Spinal cord (tissue), 10 donors: Measurements from ENCODE around the gene CZIB. TPM values are rescaled to one million over a fixed set of nuclear protein-coding genes. Genes with fewer than 3 reads are reported as not detected.

Experiments
- DNase-seq, 6 donors: peaks; one replicate each; pipeline versions ENCODE4 v3.0.0 to v3.0.0-alpha.2; 2013 to 2015; ENCODE audit warnings: low spot score in 6 of 6, low read depth in 4 of 6
- H3K27ac ChIP-seq: one replicate; pipeline ENCODE4 v1.5.1; 2013; ENCODE audit warnings: low read depth, low read length, control low read depth
- H3K27me3 ChIP-seq: one replicate; pipeline ENCODE4 v1.6.1; 2013; ENCODE audit warnings: low read length; ENCODE audit not compliant: control insufficient read depth, insufficient read depth
- H3K36me3 ChIP-seq: one replicate; pipeline ENCODE4 v1.6.1; 2013; ENCODE audit warnings: low read length; ENCODE audit not compliant: control insufficient read depth, insufficient read depth
- H3K4me1 ChIP-seq: one replicate; pipeline ENCODE4 v1.6.1; 2013; ENCODE audit warnings: low read length; ENCODE audit not compliant: control insufficient read depth, insufficient read depth
- H3K4me3 ChIP-seq: one replicate; pipeline ENCODE4 v1.5.1; 2013; ENCODE audit warnings: low read depth, low read length, control low read depth
- H3K9me3 ChIP-seq: one replicate; pipeline ENCODE4 v1.6.1; 2013; ENCODE audit warnings: low read length; ENCODE audit not compliant: control insufficient read depth, insufficient read depth
- WGBS: methylation state at CpG from one replicate; pipeline ENCODE4 v1.1.5; 2013; ENCODE audit warnings: missing lambda C conversion rate; ENCODE audit not compliant: insufficient coverage; 5-methylcytosine and 5-hydroxymethylcytosine counted together
- polyA plus RNA-seq, 2 donors: library from polyadenylated mRNA; unstranded; fragments of 120-200 nt; gene quantifications; one replicate each; pipeline ENCODE4 v1.2.1, GENCODE V29; 2013; ENCODE audit not compliant: insufficient read length in 2 of 2
- total RNA-seq, 2 donors: library from RNA; depleted of rRNA in 1 of 2; stranded (reverse); fragments of 120-200 nt in 1 of 2; fragments of >200 nt in 1 of 2; gene quantifications; one replicate each; pipeline versions ENCODE4 v1.2.3 to v1.2.4, GENCODE V29; 2013 to 2014
- donor health status: healthy.

CZIB gene
- total and polyA plus RNA-seq, 4 donors, result 44.7 to 95.3 (median 82.5) TPM

DNA sequence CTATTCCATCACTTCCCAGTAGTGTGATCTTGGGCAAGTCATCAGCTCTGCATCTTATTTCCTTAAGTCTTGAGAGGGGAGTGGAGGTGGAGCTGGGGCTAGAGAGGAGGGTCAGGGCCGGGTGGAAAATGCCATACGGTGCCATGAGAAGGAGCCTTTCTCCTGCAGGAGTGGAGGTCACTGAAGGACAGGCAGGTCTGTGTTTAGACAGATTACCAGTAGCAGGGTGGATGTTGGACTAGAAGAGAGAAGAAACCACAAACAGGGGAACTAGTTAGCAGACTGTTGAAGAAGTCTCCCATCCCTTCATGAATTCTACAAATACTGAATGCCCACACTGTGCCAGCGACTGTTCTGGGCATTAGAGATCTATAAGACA lies 37.7 kb downstream of the CZIB start:
- Histone ChIP-seq H3K9me3 (no peaks in the 10 kb centered on the region), H3K4me3 (no peak overlapping the region), H3K27ac (no peak overlapping the region), H3K27me3 (no peaks in the 10 kb centered on the region), H3K36me3 (no peaks in the 10 kb centered on the region), H3K4me1 (no peaks in the 10 kb centered on the region)
- no peak for DNase-seq
- WGBS, result 85% methylated on average over 2 of the region's 3 CpGs

DNA sequence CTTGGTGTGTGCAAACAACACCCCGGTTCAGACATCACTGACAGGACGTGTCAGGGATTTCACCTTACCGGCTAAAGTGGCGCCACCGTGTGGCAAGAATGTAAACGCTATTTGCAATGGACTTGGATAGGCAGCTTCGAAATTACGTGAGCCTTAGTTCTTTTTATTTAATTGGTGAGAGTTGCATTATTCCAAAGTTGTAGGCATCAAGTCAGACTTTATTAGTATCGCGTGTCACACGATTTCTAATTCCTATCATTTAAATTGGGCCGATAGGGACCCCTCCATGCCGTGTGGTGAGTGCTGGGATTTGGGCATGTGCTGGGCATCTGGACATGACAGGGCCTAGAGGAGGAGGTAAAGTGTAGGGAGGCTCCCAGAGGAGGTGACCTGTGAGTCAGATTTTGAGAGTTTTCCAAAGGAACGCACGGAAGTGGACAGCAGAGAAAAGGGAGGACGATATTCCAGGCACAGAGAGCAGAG lies 38.3 kb downstream of the CZIB start:
- peak in 5 of 6 donors; percentile 58 to 94 (median 77) for DNase-seq
- Histone ChIP-seq H3K4me3 (no peak overlapping the region), H3K9me3 (no peaks in the 10 kb centered on the region), H3K36me3 (no peaks in the 10 kb centered on the region), H3K27me3 (no peaks in the 10 kb centered on the region), H3K27ac (no peak overlapping the region), H3K4me1 (no peaks in the 10 kb centered on the region)
- WGBS, result 30% methylated on average over 10 of the region's 16 CpGs

DNA sequence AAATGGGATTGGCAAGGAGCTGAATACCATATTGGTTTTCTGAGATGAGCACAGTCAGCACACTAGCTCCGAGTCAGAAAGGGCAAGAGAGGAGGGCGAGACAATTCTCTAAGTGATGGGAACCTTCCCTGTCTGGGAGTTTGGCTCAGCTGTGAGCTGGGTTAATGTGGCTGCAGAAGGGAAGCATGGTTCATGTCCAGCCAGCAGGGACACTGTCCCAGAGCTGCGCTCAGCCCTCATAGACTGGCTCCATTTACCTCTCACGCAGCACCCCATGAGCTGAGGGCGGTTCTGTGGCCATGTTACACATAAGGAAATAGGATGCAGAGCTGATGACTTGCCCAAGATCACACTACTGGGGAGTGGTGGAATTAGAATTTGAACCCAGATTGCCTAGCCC lies 39.5 kb downstream of the CZIB start:
- H3K27me3 ChIP-seq, result no peaks in the 10 kb centered on the region
- H3K36me3 ChIP-seq, result no peaks in the 10 kb centered on the region
- no peak for DNase-seq
- no peak overlapping the region for H3K27ac ChIP-seq
- no peak overlapping the region for H3K4me3 ChIP-seq
- H3K4me1 ChIP-seq, result peaks cover 4% of the 10 kb centered on the region
- H3K9me3 ChIP-seq, result no peaks in the 10 kb centered on the region
- WGBS, result 76% methylated on average over 2 of the region's 5 CpGs

DNA sequence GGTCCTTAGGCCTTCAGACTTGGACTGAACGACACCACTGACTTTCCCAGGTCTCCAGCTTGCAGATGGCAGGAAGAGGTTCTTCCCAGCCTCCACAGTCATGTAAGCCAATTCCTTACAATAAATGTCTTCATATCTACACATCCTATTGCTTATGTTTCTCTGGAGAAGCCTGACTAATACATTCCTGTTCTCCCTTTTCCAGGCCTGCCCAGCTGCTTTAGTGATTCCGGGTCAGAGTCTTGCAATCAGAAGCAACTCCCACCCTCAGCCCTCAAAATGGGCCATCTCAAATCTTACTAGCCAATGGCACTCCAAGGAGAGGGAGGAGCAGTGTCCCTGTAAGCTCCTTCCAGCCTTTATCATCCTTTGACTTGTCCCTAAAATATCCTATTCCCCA lies 40.2 kb downstream of the CZIB start:
- H3K4me1 ChIP-seq, result peaks cover 4% of the 10 kb centered on the region
- WGBS, result 92% methylated on average over 2 of the region's 2 CpGs
- H3K4me3 ChIP-seq, result no peak overlapping the region
- no peak for DNase-seq
- no peaks in the 10 kb centered on the region for H3K9me3 ChIP-seq
- H3K36me3 ChIP-seq, result no peaks in the 10 kb centered on the region
- H3K27me3 ChIP-seq, result no peaks in the 10 kb centered on the region
- no peak overlapping the region for H3K27ac ChIP-seq

DNA sequence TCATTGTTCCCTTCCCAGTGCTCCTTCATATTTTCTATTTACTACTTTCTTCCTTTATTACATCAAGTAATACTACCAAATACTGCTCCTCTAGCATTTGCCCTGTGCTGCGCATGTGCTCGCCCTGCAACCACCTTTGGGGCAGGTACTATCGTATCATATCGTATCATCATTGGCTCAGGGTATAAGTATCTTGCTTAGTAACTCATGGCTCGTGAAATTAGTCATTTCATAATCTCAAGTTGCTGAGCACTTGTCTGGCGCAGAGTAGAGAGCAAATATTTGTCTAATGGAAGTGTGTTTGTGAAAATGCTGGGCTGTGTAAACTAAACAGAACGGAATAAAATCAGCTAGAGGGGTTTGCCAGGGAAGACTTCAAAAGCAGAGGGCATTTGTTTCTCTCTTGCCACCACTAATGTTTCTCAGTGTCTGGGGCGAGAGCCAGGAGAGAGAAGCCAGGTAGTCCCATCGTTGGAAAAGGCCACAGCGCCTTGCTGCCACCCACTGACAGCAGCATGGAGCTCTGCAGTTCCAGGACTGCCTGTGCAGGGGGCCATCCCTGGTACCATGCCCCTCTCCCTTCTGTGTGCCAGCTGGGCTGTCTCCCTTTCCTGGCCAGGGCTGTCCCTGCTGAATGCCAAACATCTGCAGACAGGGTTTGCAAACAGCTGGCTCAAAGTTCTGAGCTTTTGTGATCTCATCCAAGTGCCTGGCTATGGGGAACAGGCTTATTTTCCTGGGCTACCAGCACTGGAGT lies 43.8 kb downstream of the CZIB start:
- no peaks in the 10 kb centered on the region for H3K27me3 ChIP-seq
- peak in 4 of 6 donors; percentile 13 to 82 (median 42) for DNase-seq
- no peak overlapping the region for H3K4me3 ChIP-seq
- no peak overlapping the region for H3K27ac ChIP-seq
- peaks cover 8% of the 10 kb centered on the region for H3K4me1 ChIP-seq
- H3K36me3 ChIP-seq, result no peaks in the 10 kb centered on the region
- no peaks in the 10 kb centered on the region for H3K9me3 ChIP-seq
- WGBS, result 57% methylated on average over 6 of the region's 10 CpGs

DNA sequence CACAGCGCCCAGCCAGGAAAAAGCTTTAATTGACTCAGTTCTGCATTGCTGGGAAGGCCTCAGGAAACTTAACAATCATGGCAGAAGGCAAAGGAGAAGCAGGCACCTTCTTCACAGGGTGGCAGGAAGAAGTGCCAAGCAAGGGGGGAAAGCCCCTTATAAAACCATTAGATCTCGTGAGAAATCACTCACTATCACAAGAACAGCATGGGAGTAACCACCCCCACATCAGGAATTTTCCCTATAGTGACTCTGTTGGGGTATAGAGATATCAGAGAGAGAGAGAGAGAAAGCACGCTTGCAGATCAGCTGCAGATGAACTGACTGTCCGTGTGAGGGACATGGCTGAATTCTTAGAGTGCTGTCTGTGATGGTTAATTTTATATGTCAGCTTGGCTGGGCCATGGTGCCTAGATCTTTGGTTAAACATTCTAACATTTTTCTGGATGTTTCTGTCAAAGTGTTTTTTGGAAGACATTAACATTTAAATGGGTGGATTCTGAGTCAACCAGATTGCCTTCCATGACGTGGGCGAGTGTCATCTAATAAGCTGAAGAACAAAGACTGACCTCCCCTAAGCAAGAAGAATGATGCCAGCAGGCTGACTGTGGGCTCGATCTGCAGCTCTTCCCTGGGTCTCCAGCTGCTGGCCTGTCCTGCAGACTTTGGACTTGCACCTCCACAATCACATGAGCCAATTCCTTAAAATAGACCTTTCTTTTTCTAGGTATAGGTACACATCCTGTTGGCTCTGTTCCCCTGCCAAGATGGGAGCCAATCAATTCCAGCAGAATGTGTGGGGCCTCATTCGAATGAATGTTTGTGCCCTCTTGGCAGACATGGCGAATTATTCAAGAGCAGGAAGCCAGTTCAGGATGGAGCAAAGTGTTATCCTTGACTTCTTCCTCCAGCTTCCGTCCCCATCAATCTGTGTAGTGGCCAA lies 45.2 kb downstream of the CZIB start:
- H3K36me3 ChIP-seq, result no peaks in the 10 kb centered on the region
- H3K27me3 ChIP-seq, result no peaks in the 10 kb centered on the region
- H3K4me1 ChIP-seq, result peaks cover 8% of the 10 kb centered on the region
- H3K4me3 ChIP-seq, result no peak overlapping the region
- H3K9me3 ChIP-seq, result no peaks in the 10 kb centered on the region
- WGBS, result 79% methylated on average over 9 of the region's 10 CpGs
- no peak for DNase-seq
- H3K27ac ChIP-seq, result no peak overlapping the region

DNA sequence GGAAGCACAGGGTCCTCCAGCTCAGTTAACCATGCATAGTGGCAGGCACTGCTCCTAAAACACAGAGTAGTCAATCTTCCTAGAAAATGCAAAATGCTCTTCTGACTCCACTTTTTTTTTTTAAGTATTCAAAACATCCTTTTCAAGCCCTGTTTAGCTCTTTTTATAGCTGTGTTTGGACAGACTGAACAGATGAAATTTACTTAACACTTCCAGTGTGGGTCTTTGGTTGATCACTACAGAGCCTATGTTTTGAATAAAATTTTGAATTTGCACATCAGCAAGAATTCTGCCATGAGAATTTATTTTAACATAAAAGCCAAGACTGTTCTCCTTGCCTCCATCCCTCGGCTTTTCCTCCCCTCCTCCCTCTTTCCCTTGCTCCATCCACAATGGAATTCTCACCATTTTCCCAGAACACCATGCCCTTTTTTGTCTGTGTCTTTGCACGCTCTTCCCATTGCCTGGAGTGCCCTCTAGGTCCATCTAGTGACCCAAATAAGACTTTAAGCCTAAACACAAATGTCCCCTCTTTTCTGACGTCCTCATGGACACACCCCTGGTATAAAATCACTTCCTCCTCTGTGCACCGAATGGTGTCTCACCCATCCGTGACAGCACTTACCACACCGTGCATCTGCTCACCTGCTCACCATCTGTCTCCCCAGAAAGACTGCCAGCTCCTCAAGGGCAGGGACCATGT lies 47.9 kb downstream of the CZIB start:
- Histone ChIP-seq H3K36me3 (no peaks in the 10 kb centered on the region), H3K4me3 (no peak overlapping the region), H3K4me1 (peaks cover 8% of the 10 kb centered on the region), H3K27me3 (no peaks in the 10 kb centered on the region), H3K9me3 (no peaks in the 10 kb centered on the region), H3K27ac (no peak overlapping the region)
- WGBS, result 48% methylated on average over 6 of the region's 6 CpGs
- DNase-seq, result peak in 1 of 6 donors; percentile 75

DNA sequence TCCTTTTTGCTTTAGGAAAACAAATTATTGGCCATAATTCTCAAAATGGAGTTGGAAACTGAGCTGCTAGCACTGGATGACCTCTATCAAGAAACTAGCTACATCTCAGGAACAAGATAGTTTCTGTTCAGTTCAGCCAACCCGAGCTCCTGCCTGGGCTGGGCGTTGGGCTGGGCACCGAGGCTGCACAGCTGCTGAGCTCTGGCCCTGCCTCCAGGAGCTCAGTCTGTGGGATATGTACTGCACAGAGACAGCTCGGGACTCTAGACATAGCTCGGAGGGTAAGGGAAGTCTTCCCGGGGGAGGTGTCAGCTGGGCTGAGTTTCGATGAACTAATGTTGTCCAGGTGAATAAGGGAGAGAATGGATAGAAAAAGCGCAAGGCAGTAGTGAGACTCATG lies 53.5 kb downstream of the CZIB start:
- no peak overlapping the region for H3K4me3 ChIP-seq
- 83% methylated on average over 8 of the region's 8 CpGs for WGBS
- H3K4me1 ChIP-seq, result peaks cover under 1% of the 10 kb centered on the region
- no peaks in the 10 kb centered on the region for H3K9me3 ChIP-seq
- H3K27ac ChIP-seq, result no peak overlapping the region
- no peak for DNase-seq
- no peaks in the 10 kb centered on the region for H3K36me3 ChIP-seq
- no peaks in the 10 kb centered on the region for H3K27me3 ChIP-seq

DNA sequence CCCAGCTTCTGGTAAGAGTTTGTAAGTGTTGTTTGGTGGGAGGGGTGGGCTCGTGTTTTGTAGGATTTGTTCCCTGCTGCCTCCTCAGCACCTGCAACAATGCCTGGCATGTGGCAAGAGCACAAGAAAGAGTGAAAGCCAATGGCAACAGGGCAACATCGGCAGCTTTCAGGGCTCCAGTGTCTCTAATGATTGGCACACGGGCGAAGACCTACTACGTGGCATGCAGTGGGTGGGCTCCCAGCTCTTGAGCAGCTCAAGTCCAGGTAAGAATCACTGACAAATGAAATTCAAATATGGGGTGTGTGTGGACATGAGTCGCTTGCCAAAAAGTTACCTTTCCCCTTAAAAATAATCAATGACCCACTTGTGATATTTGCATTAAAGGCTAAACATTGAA lies 54.1 kb downstream of the CZIB start:
- Histone ChIP-seq H3K4me3 (no peak overlapping the region), H3K4me1 (no peaks in the 10 kb centered on the region), H3K27ac (no peak overlapping the region), H3K27me3 (no peaks in the 10 kb centered on the region), H3K9me3 (no peaks in the 10 kb centered on the region), H3K36me3 (no peaks in the 10 kb centered on the region)
- WGBS, result 70% methylated on average over 5 of the region's 6 CpGs
- no peak for DNase-seq
